HepG2 (cell line): Measurements from ENCODE around the gene SCYL1. TPM values are rescaled to one million over a fixed set of nuclear protein-coding genes. Genes with fewer than 3 reads are reported as not detected.

Experiments
- EEA1 ChIP-seq: sonication (generic); formaldehyde crosslinking; IDR thresholded peaks from 2 replicates; pipeline ENCODE4 v1.5.1; 2020; ENCODE audit warnings: mild to moderate bottlenecking, missing genetic modification reagents, borderline replicate concordance
- GZF1 ChIP-seq: sonication (generic); formaldehyde crosslinking; IDR thresholded peaks from 2 replicates; pipeline ENCODE4 v1.5.1; 2020; ENCODE audit warnings: mild to moderate bottlenecking, missing genetic modification reagents
- JUN ChIP-seq: sonication (generic); formaldehyde crosslinking; IDR thresholded peaks from 2 replicates; pipeline ENCODE4 v1.4.0; 2020; ENCODE audit warnings: mild to moderate bottlenecking, missing genetic modification reagents
- RAD51 ChIP-seq: fragments of 450-650 bp; IDR thresholded peaks from 2 replicates; pipeline ENCODE4 v1.6.1; 2016; ENCODE audit warnings: borderline replicate concordance
- RNF2 ChIP-seq: fragments of 450-650 bp; conservative IDR thresholded peaks from 2 replicates; pipeline ENCODE4 v1.6.1; 2016; ENCODE audit warnings: low read depth
- TEAD2 ChIP-seq: sonication (generic); formaldehyde crosslinking; IDR thresholded peaks from 2 replicates; pipeline ENCODE4 v1.9.0; 2021; ENCODE audit warnings: missing genetic modification reagents
- TRIM22 ChIP-seq: fragments of 450-650 bp; IDR thresholded peaks from 2 replicates; pipeline ENCODE4 v1.6.1; 2017
- ZNF343 ChIP-seq: sonication (generic); formaldehyde crosslinking; IDR thresholded peaks from 2 replicates; pipeline ENCODE4 v1.4.0; 2020; ENCODE audit warnings: mild to moderate bottlenecking, missing genetic modification reagents
- ZNF513 ChIP-seq: sonication (generic); formaldehyde crosslinking; conservative IDR thresholded peaks from 2 replicates; pipeline ENCODE4 v1.5.0; 2020; ENCODE audit warnings: missing genetic modification reagents
- ZNF567 ChIP-seq: sonication (generic); formaldehyde crosslinking; IDR thresholded peaks from 2 replicates; pipeline ENCODE4 v1.8.1; 2023; ENCODE audit warnings: mild to moderate bottlenecking, missing genetic modification reagents, borderline replicate concordance
- ZNF687 ChIP-seq: sonication (generic); formaldehyde crosslinking; IDR thresholded peaks from 2 replicates; pipeline ENCODE4 v1.5.1; 2020; ENCODE audit warnings: mild to moderate bottlenecking, missing genetic modification reagents, moderate library complexity
- ZNF710 ChIP-seq: sonication (generic); formaldehyde crosslinking; IDR thresholded peaks from 2 replicates; pipeline ENCODE4 v1.5.0; 2020; ENCODE audit warnings: mild to moderate bottlenecking, missing genetic modification reagents, borderline replicate concordance
- ZNF883 ChIP-seq: sonication (generic); formaldehyde crosslinking; IDR thresholded peaks from 2 replicates; pipeline ENCODE4 v1.5.1; 2020; ENCODE audit warnings: mild to moderate bottlenecking, missing genetic modification reagents; ENCODE audit errors: not compliant biosample characterization
- ZXDC ChIP-seq: sonication (generic); formaldehyde crosslinking; IDR thresholded peaks from 2 replicates; pipeline ENCODE4 v1.5.0; 2020; ENCODE audit warnings: mild to moderate bottlenecking, missing genetic modification reagents
- polyA plus RNA-seq, 8 experiments: library from polyadenylated mRNA; depleted of rRNA in 3 of 8; stranded (reverse) in 7 of 8; unstranded in 1 of 8; fragments of >200 nt; fragmentation: Illumina TruSeq in 4 of 8; extraction: Trizol in 4 of 8; gene quantifications; 2 replicates each; pipeline versions ENCODE4 v1.2.1 to v1.2.3, GENCODE V29; 2011 to 2016; ENCODE audit warnings: low read depth in 4 of 8, missing spikeins in 1 of 8, mixed read lengths in 1 of 8; ENCODE audit not compliant: insufficient read depth in 1 of 8
- total RNA-seq, 5 experiments: library from RNA; depleted of rRNA; stranded (reverse); fragments of >200 nt; fragmentation: Illumina TruSeq; extraction: Trizol; gene quantifications; 2 replicates each; pipeline ENCODE4 v1.2.3, GENCODE V29; 2016; ENCODE audit warnings: low read depth in 1 of 5

The SCYL1 gene
- total and polyA plus RNA-seq, 2 of the 13 experiments (the other 11 are each of a cell fraction or from before 2014, with no cell fraction given) = 65.9 to 103 TPM

- no peak for TF ChIP-seq ZXDC (CRISPR knock-in tag)
- TF ChIP-seq ZNF343 (CRISPR knock-in tag) = no peak
- TF ChIP-seq ZNF687 (CRISPR knock-in tag) = peak; percentile 38; the same call in 1 of the 2 replicates
- TF ChIP-seq GZF1 (CRISPR knock-in tag) = no peak
- no peak for TF ChIP-seq TEAD2 (CRISPR knock-in tag)
- TF ChIP-seq EEA1 (CRISPR knock-in tag) = no peak
- TF ChIP-seq RNF2 = no peak
- TF ChIP-seq RAD51 = no peak
- no peak for TF ChIP-seq ZNF513 (CRISPR knock-in tag)
- 0 out of 2 replicates have a peak, but pooled peaks have one; percentile 27 for TF ChIP-seq ZNF710 (CRISPR knock-in tag)
- TF ChIP-seq ZNF883 (CRISPR knock-in tag) = no peak
- no peak for TF ChIP-seq TRIM22
- TF ChIP-seq ZNF567 (CRISPR knock-in tag) = no peak
- TF ChIP-seq JUN (CRISPR knock-in tag) = no peak
Observed at GRCh38 chr11:65541093-65541982, 16.5 kb downstream of the SCYL1 start (continued).
